Smooth muscle cell (in vitro differentiated cells): ENCODE measurements around the gene DNMT3B. TPM values are rescaled to one million over a fixed set of nuclear protein-coding genes. Genes with fewer than 3 reads are reported as not detected.
"Not testable (repeated sequence)": the region's sequence is repeated elsewhere in the genome, so short reads cannot be mapped to it uniquely, and the experiment has no call there.

ENCODE experiments used
- DNase-seq: peaks from one replicate; lab custom pipeline; 2025; ENCODE audit not compliant: unreplicated experiment; lab: John Stamatoyannopoulos, UW
- H2AFZ ChIP-seq: fragments of 200-600 bp; sonication (generic); 2 replicates; pipeline ENCODE4 v1.6.0; 2016; ENCODE audit warnings: antibody characterized with exemption, low read depth, mild to moderate bottlenecking
- H3F3A ChIP-seq: fragments of 200-600 bp; sonication (generic); 2 replicates; pipeline ENCODE4 v1.6.0; 2017; ENCODE audit warnings: antibody characterized with exemption, low read depth
- H3K27ac ChIP-seq: fragments of 200-600 bp; sonication (generic); 2 replicates; pipeline ENCODE4 v1.5.1; 2016; ENCODE audit warnings: low read depth, mild to moderate bottlenecking
- H3K27me3 ChIP-seq: fragments of 200-600 bp; sonication (generic); 2 replicates; pipeline ENCODE4 v1.6.1; 2016; ENCODE audit warnings: low read depth, mild to moderate bottlenecking
- H3K36me3 ChIP-seq: fragments of 200-600 bp; sonication (generic); 2 replicates; pipeline ENCODE4 v1.5.1; 2016; ENCODE audit warnings: low read depth
- H3K4me1 ChIP-seq: fragments of 200-600 bp; sonication (generic); 2 replicates; pipeline ENCODE4 v1.5.1; 2016; ENCODE audit warnings: low read depth
- H3K4me2 ChIP-seq: fragments of 200-600 bp; sonication (generic); 2 replicates; pipeline ENCODE4 v1.6.0; 2016; ENCODE audit warnings: mild to moderate bottlenecking
- H3K4me3 ChIP-seq: fragments of 200-600 bp; sonication (generic); 2 replicates; pipeline ENCODE4 v1.5.1; 2016; ENCODE audit warnings: mild to moderate bottlenecking
- H3K79me2 ChIP-seq: fragments of 200-600 bp; sonication (generic); 2 replicates; pipeline ENCODE4 v1.6.0; 2016; ENCODE audit warnings: low read depth, mild to moderate bottlenecking
- H3K9ac ChIP-seq: fragments of 200-600 bp; sonication (generic); 2 replicates; pipeline ENCODE4 v1.6.0; 2016; ENCODE audit warnings: low read depth
- H3K9me3 ChIP-seq: fragments of 200-600 bp; sonication (generic); replicated peaks from 2 replicates; pipeline ENCODE4 v1.5.1; 2016; ENCODE audit warnings: low read depth
- H4K20me1 ChIP-seq: fragments of 200-600 bp; sonication (generic); 2 replicates; pipeline ENCODE4 v1.6.0; 2016; ENCODE audit warnings: low read depth
- CTCF ChIP-seq: fragments of 200-600 bp; sonication (generic); IDR thresholded peaks from 2 replicates; pipeline ENCODE4 v1.5.1; 2017; ENCODE audit warnings: borderline replicate concordance, mild to moderate bottlenecking, antibody characterized with exemption; ENCODE audit not compliant: insufficient read depth, poor library complexity, severe bottlenecking
- WGBS: methylation state at CpG from one replicate; pipeline ENCODE4 v1.1.7; 2016; ENCODE audit warnings: low lambda C conversion rate; 5-methylcytosine and 5-hydroxymethylcytosine counted together
- polyA plus RNA-seq: library from polyadenylated mRNA; unstranded; fragments of >200 nt; fragmentation: Nextera tagmentation; extraction: Ambion mirVana; gene quantifications from 2 replicates; pipeline ENCODE4 v1.2.1, GENCODE V29; 2016
- total RNA-seq: library from RNA; depleted of rRNA; stranded (reverse); fragments of >200 nt; gene quantifications from 2 replicates; pipeline ENCODE4 v1.2.3, GENCODE V29; 2014

The DNMT3B gene
- total and polyA plus RNA-seq, 2 experiments from 2014 or later, result 0.79 to 2.9 TPM

GRCh38 chr20:32764005-32764960 is 2.1 kb downstream of the DNMT3B start:
- peaks cover 3% of the 10 kb centered on the region for H3K4me1 ChIP-seq

GRCh38 chr20:32765230-32765875 is 3.2 kb downstream of the DNMT3B start:
- not testable (repeated sequence) for H4K20me1 ChIP-seq

More at GRCh38 chr20:32764005-32764960, 2.1 kb downstream of the DNMT3B start:
- no peak overlapping the region for H3K9ac ChIP-seq
- H3K79me2 ChIP-seq, result peaks cover 3% of the 10 kb centered on the region
- peaks cover 10% of the 10 kb centered on the region for H3F3A ChIP-seq
- no peaks in the 10 kb centered on the region for H3K9me3 ChIP-seq
- no peak overlapping the region for H2AFZ ChIP-seq
- WGBS, result 37% methylated on average over 17 of the region's 17 CpGs
- no peak for TF ChIP-seq CTCF
- no peaks in the 10 kb centered on the region for H3K27me3 ChIP-seq
- peak overlapping the region; percentile 70 for H3K4me3 ChIP-seq
- no peaks in the 10 kb centered on the region for H3K36me3 ChIP-seq
- H3K4me2 ChIP-seq, result no peak overlapping the region
- H3K27ac ChIP-seq, result no peak overlapping the region
- no peak for DNase-seq
- no peaks in the 10 kb centered on the region for H4K20me1 ChIP-seq

GRCh38 chr20:32767418-32768198 is 5.4 kb downstream of the DNMT3B start:
- Histone ChIP-seq H3K36me3 (no peaks in the 10 kb centered on the region), H3F3A (no peaks in the 10 kb centered on the region), H3K4me1 (peaks cover 3% of the 10 kb centered on the region), H3K27ac (no peak overlapping the region), H3K79me2 (peaks cover 7% of the 10 kb centered on the region), H3K27me3 (no peaks in the 10 kb centered on the region), H3K9ac (no peak overlapping the region), H3K4me2 (no peak overlapping the region), H2AFZ (no peak overlapping the region), H4K20me1 (no peaks in the 10 kb centered on the region), H3K4me3 (no peak overlapping the region), H3K9me3 (no peaks in the 10 kb centered on the region)
- no peak for DNase-seq
- WGBS, result 88% methylated on average over 9 of the region's 9 CpGs
- no peak for TF ChIP-seq CTCF

More at GRCh38 chr20:32765230-32765875, 3.2 kb downstream of the DNMT3B start:
- not testable (repeated sequence) for H3K36me3 ChIP-seq, H3K4me1 ChIP-seq, H3K27ac ChIP-seq, H3K4me3 ChIP-seq, H3K9me3 ChIP-seq, H3K27me3 ChIP-seq, H3F3A ChIP-seq, H3K4me2 ChIP-seq, H3K9ac ChIP-seq, H3K79me2 ChIP-seq, H2AFZ ChIP-seq, DNase-seq
- 83% methylated on average over 17 of the region's 17 CpGs for WGBS

- TF ChIP-seq CTCF, result no peak
- Histone ChIP-seq H3K9ac (no peak overlapping the region), H3K27me3 (no peaks in the 10 kb centered on the region), H3K9me3 (no peaks in the 10 kb centered on the region), H3K4me2 (no peak overlapping the region), H3K27ac (no peak overlapping the region), H2AFZ (no peak overlapping the region), H3F3A (no peaks in the 10 kb centered on the region), H3K36me3 (no peaks in the 10 kb centered on the region), H3K4me3 (no peak overlapping the region), H3K79me2 (peaks cover 4% of the 10 kb centered on the region), H4K20me1 (no peaks in the 10 kb centered on the region), H3K4me1 (peaks cover 8% of the 10 kb centered on the region)
- DNase-seq, result no peak
- WGBS, result 82% methylated on average over 3 of the region's 3 CpGs
Measured at GRCh38 chr20:32772046-32772445, 9.9 kb downstream of the DNMT3B start.
